Lung (tissue), 16 donors: ENCODE results near the gene BCL7C. TPM values are rescaled to one million over a fixed set of nuclear protein-coding genes. Genes with fewer than 3 reads are reported as not detected.
A peak's percentile ranks its signal among the peaks of the same experiment; 100 is the strongest.
"Not testable (repeated sequence)": the region's sequence is repeated elsewhere in the genome, so short reads cannot be mapped to it uniquely, and the experiment has no call there.

Experiments used
- ATAC-seq: fragments of 200-7000 bp; cut with Tn5 transposase; one replicate; pipeline ENCODE4 v1.9.1; 2020; ENCODE audit warnings: moderate number of reproducible peaks; ENCODE audit not compliant: insufficient read depth, low FRiP score
- DNase-seq, 3 donors: peaks; one replicate each; pipeline ENCODE4 v3.0.0-alpha.2; 2013 to 2017
- H3K27ac ChIP-seq, 2 donors: one replicate each; pipeline ENCODE4 v1.5.1; 2013; ENCODE audit warnings: mild to moderate bottlenecking in 2 of 2, moderate library complexity in 2 of 2, control low read depth in 1 of 2, inconsistent platforms in 1 of 2, low read depth in 1 of 2, low read length in 1 of 2
- H3K27me3 ChIP-seq, 3 donors: one replicate each; pipeline ENCODE4 v1.5.1; 2013; ENCODE audit warnings: low read length in 2 of 3; ENCODE audit not compliant: control insufficient read depth in 3 of 3, insufficient read depth in 3 of 3
- H3K36me3 ChIP-seq, 4 donors: one replicate each; pipeline ENCODE4 v1.5.1; 2013; ENCODE audit warnings: low read length in 4 of 4, mild to moderate bottlenecking in 1 of 4, moderate library complexity in 1 of 4; ENCODE audit not compliant: control insufficient read depth in 4 of 4, insufficient read depth in 4 of 4
- H3K4me1 ChIP-seq, 5 donors: one replicate each; pipeline ENCODE4 v1.5.1; 2013; ENCODE audit warnings: low read length in 5 of 5, mild to moderate bottlenecking in 2 of 5, moderate library complexity in 1 of 5; ENCODE audit not compliant: control insufficient read depth in 5 of 5, insufficient read depth in 5 of 5
- H3K4me3 ChIP-seq: one replicate; pipeline ENCODE4 v1.5.1; 2013; ENCODE audit warnings: mild to moderate bottlenecking, control low read depth, moderate library complexity
- H3K9ac ChIP-seq, 2 donors: one replicate each; pipeline ENCODE4 v1.5.1; 2013; ENCODE audit warnings: low read length in 2 of 2, control low read depth in 1 of 2; ENCODE audit not compliant: insufficient read depth in 1 of 2
- H3K9me3 ChIP-seq, 4 donors: one replicate each; pipeline ENCODE4 v1.5.1; 2013; ENCODE audit warnings: low read length in 3 of 4, mild to moderate bottlenecking in 1 of 4, moderate library complexity in 1 of 4; ENCODE audit not compliant: control insufficient read depth in 4 of 4, insufficient read depth in 3 of 4
- WGBS, 2 donors: extraction: QIAGEN DNeasy Blood & Tissue Kit; methylation state at CpG; one replicate each; pipeline ENCODE4 v1.1.7; 2013; 5-methylcytosine and 5-hydroxymethylcytosine counted together
- long read RNA-seq, 5 donors: transcript quantifications; one replicate each; lab custom pipeline, GENCODE V29; 2026
- polyA plus RNA-seq, 2 donors: library from polyadenylated mRNA; stranded (reverse); fragments of 200-250 nt; gene quantifications; one replicate each; pipeline ENCODE4 v1.2.1, GENCODE V29; 2013
- total RNA-seq, 2 donors: library from RNA; depleted of rRNA in 1 of 2; stranded (reverse); fragments of >200 nt in 1 of 2; gene quantifications; one replicate each; pipeline ENCODE4 v1.2.1, GENCODE V29; 2014 to 2021
- TF ChIP-seq, protein P1 (sequence below): IDR thresholded peaks from 2 replicates; pipeline ENCODE4 v1.5.1; 2012; ENCODE audit warnings: mild to moderate bottlenecking; ENCODE audit errors: control extremely low read depth, extremely low read depth
- donor health status: control.
- donor health status: control.
- donor health status: Bipolar disorder and iron deficiency.
- donor health status: healthy.
- donor health status: DM: yes; HTN: yes; CAD: no.

The BCL7C gene
- total RNA-seq (10 to 100 TPM; 25.7 to 30.9 TPM), polyA plus RNA-seq (10 to 100 TPM; 18.2 to 51.8 TPM)
- long read RNA-seq, donor 1, transcript BCL7C-201 (6 exons, 1,740 nt): major isoform, 30 of 93 reads
- long read RNA-seq, donor 1, transcript BCL7C-203 (6 exons, 1,603 nt): minor isoform, 5 of 93 reads
- long read RNA-seq, donor 1, partial matches to known transcripts: 56 of 93 reads
- long read RNA-seq, donor 1, other reads (novel, unspliced or antisense): 0 of 93 reads
- long read RNA-seq, donor 2, transcript BCL7C-201 (6 exons, 1,740 nt): major isoform, 22 of 34 reads
- long read RNA-seq, donor 2, partial matches to known transcripts: 11 of 34 reads
- long read RNA-seq, donor 2, other reads (novel, unspliced or antisense): 0 of 34 reads
- long read RNA-seq, donor 3, transcript BCL7C-201 (6 exons, 1,740 nt): major isoform, 26 of 43 reads
- long read RNA-seq, donor 3, partial matches to known transcripts: 16 of 43 reads
- long read RNA-seq, donor 3, other reads (novel, unspliced or antisense): 0 of 43 reads
- long read RNA-seq, donor 4, transcript BCL7C-201 (6 exons, 1,740 nt): major isoform, 30 of 49 reads
- long read RNA-seq, donor 4, partial matches to known transcripts: 19 of 49 reads
- long read RNA-seq, donor 4, other reads (novel, unspliced or antisense): 0 of 49 reads
- long read RNA-seq, donor 5, transcript BCL7C-203 (6 exons, 1,603 nt): minor isoform, 8 of 99 reads
- long read RNA-seq, donor 5, transcript BCL7C-201 (6 exons, 1,740 nt): major isoform, 56 of 99 reads
- long read RNA-seq, donor 5, partial matches to known transcripts: 24 of 99 reads
- long read RNA-seq, donor 5, other reads (novel, unspliced or antisense): 11 of 99 reads

DNA sequence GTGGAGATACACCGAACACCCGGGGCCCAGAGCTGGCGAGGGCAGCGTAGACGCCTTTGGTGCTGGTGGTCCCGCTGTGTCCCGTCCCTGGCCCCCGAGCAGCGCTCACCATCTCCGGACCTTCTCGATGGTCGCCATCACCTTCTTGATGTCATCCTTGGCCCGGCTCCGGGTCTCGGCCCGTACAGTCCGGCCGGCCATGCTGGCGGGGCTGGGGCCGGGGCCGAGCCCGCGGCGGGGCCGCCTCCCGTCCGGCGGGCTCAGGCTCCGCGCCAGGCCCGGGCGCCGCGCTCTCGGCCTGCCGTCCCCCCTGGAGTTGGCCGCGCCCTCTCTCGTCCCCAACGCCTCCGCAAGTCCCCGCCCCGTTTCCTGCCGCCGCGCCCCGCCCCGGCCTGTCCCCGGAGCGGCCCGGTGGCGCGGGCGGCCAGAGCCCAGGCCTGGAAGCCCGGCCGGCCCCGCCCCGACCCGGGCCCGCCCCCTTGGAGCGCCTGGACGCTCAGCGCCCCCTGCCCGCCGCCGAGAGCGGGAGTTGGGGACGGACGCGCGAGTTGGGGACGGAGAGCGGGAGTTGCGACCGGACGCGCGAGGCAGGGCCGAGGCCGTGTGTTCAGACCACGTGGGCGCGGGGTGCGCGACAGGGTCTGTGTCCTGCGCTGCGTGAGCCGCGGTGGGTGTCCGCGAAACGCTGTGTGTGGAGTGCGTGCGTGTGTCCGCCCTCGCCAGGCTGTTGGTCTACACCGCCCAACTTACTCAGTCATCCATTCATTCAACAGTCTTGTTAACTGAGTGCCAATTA, at the start of gene BCL7C:
Gene BCL7C, minus strand, starts transcription at position 334 of the 796 bp plus-strand sequence. Its CDS starts 133 bp downstream, at position 201.
- Histone ChIP-seq H3K9ac (peak within 1 kb of the TSS; percentile 76 to 86), H3K4me1 (peaks cover 9 to 34% (median 21%) of the 10 kb centered on the region in 5 donors), H3K4me3 (peak within 1 kb of the TSS; percentile 81), H3K27me3 (no peaks in the 10 kb centered on the region), H3K27ac (peak within 1 kb of the TSS; percentile 90 to 94), H3K36me3 (peaks cover 0 to 17% (median 9%) of the 10 kb centered on the region in 4 donors), H3K9me3 (peaks cover 0 to 3% (median 0%) of the 10 kb centered on the region in 4 donors)
- DNase-seq: peak; percentile 93 to 96 (median 96)
- 1% methylated on average over 65 to 97 of the region's 97 CpGs for WGBS, 2 donors
- peak; percentile 86 for ATAC-seq
- TF ChIP-seq, protein P1, sequence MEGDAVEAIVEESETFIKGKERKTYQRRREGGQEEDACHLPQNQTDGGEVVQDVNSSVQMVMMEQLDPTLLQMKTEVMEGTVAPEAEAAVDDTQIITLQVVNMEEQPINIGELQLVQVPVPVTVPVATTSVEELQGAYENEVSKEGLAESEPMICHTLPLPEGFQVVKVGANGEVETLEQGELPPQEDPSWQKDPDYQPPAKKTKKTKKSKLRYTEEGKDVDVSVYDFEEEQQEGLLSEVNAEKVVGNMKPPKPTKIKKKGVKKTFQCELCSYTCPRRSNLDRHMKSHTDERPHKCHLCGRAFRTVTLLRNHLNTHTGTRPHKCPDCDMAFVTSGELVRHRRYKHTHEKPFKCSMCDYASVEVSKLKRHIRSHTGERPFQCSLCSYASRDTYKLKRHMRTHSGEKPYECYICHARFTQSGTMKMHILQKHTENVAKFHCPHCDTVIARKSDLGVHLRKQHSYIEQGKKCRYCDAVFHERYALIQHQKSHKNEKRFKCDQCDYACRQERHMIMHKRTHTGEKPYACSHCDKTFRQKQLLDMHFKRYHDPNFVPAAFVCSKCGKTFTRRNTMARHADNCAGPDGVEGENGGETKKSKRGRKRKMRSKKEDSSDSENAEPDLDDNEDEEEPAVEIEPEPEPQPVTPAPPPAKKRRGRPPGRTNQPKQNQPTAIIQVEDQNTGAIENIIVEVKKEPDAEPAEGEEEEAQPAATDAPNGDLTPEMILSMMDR: peak; percentile 32

DNA sequence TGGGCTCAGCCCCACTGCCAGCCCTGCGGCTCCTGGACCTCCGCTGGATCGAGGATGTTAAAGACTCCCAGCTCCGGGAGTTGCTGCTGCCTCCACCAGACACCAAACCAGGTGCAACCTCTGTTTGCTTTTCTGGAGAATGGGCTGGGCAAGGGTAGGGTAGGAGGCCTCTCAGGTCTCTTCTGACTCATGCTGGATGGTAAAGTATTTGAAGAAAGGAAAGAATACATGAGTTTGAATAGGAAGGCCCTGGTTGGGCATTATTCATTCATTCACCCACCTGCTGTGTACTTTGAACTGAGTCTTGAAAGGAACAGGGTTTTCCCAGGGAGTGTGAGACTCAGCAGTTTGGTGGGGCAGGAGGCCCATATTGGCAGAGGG, 48.5 kb upstream of the BCL7C start:
- Histone ChIP-seq H3K27me3 (no peaks in the 10 kb centered on the region), H3K4me3 (no peak overlapping the region), H3K9me3 (no peaks in the 10 kb centered on the region), H3K4me1 (peaks cover 0 to 2% (median 0%) of the 10 kb centered on the region in 5 donors), H3K36me3 (peaks cover 0 to 20% (median 19%) of the 10 kb centered on the region in 4 donors), H3K27ac (peak overlapping the region in 1 of 2 donors; percentile 13), H3K9ac (no peak overlapping the region)
- ATAC-seq: no peak
- WGBS, 2 donors: 77 to 95% methylated on average over 4 of the region's 4 CpGs
- no peak for DNase-seq
- TF ChIP-seq, protein P1: no peak

DNA sequence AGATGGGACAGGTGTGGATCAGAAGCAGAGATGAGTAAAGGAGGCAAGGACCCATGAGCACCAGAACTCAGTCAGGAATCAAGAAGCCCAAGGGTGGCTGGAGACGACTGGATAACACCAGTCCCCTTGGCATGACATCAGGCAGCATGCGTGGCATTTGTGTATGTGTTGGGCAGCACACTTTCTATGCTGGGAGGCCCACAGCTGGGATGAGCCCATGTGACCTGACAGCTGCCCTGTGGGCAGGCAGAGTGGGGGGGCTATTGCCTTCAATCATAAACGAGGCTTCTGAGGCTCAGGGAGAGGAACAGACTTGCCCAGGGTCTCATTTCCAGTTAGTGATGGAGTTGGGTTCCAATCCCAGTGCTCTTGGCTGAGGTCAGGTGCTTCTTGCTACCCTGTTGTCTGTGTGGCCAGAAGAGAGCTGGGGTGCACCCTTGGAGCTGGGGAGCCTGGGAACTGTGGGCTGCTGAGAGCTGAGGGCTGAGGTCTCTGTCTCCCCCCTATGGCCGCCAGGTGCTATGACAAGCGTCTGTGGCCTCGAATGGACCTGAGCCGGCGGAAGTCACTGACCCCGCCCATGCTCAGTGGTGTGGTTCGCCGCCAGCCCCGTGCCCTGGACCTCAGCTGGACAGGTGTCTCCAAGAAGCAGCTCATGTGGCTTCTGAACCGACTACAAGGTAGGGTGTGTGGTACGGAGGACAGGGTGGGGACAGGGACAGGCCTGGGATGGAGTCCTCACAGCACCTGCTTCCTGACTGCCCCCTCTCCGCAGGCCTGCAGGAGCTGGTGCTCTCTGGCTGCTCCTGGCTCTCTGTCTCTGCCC, 47.9 kb upstream of the BCL7C start:
- H3K27ac ChIP-seq: peak overlapping the region in 1 of 2 donors; percentile 13
- peak; percentile 47 to 66 (median 64) for DNase-seq
- no peak overlapping the region for H3K4me3 ChIP-seq
- TF ChIP-seq, protein P1: peak; percentile 89
- no peaks in the 10 kb centered on the region for H3K27me3 ChIP-seq
- peaks cover 0 to 2% (median 0%) of the 10 kb centered on the region in 5 donors for H3K4me1 ChIP-seq
- ATAC-seq: peak; percentile 98
- 20 to 23% methylated on average over 15 of the region's 15 CpGs for WGBS, 2 donors
- peaks cover 0 to 20% (median 19%) of the 10 kb centered on the region in 4 donors for H3K36me3 ChIP-seq
- H3K9ac ChIP-seq: no peak overlapping the region
- no peaks in the 10 kb centered on the region for H3K9me3 ChIP-seq

DNA sequence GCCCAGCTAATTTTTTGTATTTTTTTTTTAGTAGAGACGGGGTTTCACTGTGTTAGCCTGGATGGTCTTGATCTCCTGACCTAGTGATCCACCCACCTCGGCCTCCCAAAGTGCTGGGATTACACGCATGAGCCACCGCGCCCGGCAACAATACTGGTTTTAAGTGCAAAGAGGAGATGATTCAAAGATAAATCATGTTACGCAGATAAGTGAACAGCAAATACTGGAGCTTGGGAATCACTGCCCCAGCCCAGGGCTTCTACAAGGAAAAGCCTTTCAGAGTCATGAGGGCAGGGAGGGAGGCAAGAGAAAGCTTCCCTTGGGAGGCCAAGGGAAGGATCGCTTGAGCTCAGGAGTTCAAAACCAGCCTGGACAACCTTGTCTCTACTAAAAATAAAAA, 45.7 kb upstream of the BCL7C start:
- not testable (repeated sequence) for H3K4me3 ChIP-seq, H3K4me1 ChIP-seq, DNase-seq, H3K27ac ChIP-seq, H3K9me3 ChIP-seq, H3K27me3 ChIP-seq, ATAC-seq, H3K9ac ChIP-seq
- WGBS, 2 donors: 98 to 99% methylated on average over 8 of the region's 8 CpGs
- peaks cover 0 to 26% (median 19%) of the 10 kb centered on the region in 4 donors for H3K36me3 ChIP-seq
